GM21619 (cell line): ENCODE results near the gene ACSBG1.

Source experiments
- ATAC-seq: cut with Tn5 transposase; IDR thresholded peaks from one replicate; pipeline ENCODE4 v1.9.1; 2021; ENCODE audit not compliant: unreplicated experiment

The ACSBG1 gene

GRCh38 chr15:78205337-78205736 lies 29.0 kb downstream of the ACSBG1 start:
- ATAC-seq = no peak

- no peak for ATAC-seq
Measured at GRCh38 chr15:78204351-78205309, 29.7 kb downstream of the ACSBG1 start.

DNA sequence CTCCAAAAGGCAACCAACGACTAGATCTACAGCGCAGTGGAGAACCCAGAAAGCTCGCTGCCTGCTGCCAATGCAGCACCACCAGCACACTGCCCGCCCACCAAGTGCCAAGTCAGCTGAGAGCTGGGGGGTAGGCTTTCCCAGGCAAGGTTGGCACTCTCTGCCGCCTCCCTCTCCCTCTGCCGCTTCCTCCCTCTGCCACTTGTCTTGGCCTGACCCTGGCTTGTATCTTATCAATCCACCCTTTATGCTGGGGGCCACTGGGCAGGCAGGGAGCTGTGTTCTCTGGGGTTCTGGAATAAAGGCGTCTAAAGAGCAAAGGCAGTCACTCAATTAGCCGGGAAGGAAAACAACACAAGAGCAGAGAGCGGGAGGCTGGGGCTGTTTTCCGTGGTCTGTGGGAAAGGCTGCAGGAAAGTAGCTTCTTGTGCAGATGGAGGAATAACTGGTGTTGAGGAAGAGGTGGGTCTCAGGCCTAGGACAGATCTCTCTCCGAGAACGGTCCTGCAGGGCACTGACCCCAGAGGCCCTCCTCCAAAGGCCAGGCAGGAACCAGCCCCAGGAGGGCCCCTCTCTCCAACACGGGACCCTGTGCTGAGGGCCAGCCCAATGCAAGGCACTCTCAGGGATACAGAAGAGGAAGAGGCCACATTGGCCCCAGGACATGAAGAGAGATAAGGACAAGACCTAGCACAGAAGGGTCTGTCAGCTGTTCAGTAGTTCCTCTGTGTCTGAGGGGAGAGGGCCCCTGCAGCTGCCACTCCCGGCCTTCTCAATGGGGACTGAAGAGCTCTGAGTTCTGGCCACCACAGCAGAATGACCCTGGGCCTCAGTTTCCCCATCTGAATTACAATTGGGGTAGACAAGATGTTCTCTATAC lies 30.8 kb downstream of the ACSBG1 start:
- no peak for ATAC-seq

DNA sequence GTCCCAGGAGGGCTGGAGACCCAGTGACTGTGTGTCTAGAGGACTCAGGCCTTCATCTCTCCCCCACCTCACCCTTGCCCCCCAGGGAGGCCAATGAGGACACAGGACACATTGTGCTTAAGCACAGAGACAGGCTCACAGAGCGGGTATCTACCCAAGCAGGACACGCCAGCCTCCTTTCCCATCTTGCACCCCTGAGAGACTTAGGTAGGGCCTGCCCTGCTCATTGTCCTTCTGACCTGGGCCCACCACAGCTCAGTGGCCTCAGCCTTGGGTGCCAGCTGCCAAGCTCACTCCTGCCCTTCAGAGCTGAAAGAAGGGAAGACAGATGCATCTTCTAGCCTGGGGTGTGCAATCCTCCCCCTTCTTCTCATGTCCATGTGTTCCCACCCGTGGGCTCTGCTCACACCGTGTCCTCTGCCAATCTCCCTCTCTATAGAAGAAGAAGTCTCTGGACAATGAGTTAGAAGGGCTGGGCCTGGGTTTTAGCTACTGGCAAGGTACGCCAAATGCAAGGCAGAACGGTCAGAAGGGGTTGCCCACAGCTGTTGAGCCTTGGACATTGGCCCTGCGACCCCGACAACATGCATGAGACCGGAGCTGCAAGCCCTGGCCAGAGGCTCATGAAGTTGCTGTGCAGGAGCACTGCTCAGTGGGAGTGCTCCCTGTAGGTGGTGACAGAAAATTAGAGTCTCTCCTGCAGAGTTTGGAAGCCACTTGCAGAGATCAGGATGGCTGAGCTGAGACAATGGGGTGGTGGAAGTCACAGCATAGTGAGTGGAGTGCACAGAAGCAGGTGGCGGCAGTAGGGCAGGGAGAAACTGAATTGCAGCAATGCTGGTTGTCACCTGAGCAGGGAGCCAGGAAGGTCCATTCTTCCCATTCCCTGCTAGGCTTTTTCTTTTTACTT lies 32.8 kb downstream of the ACSBG1 start:
- no peak for ATAC-seq

DNA sequence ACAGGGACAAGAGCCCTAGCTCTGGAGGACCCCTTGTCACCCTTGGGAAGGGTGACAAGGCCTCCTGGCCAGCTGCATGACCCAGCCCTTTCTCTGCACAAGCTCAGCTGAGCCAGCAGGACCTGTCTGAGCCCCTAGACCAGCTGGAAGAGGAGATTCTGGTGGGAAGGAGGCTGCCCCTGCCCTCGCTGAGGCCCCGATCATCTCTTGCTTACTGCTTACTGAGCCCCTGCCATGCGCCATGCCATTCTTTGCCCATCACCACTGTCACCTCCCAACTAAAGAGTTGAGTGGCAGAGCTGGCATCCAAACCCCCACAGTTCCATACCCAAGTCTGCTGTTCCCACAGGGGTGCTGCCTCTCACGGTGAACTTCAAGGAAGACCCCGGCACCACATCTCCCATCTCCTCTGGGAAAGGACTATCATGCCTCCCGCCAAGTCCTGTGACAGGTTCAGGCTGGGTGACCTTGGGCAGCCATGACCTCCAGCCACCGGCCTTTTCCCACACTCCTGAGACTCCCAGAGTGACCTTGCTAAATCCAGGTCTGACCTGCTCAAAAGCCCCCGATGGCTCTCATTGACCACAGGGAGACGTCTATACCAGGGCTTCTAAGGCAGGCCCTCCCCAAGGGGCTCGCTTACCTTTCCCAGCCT lies 34.0 kb downstream of the ACSBG1 start:
- no peak for ATAC-seq

- ATAC-seq = no peak
Measured at GRCh38 chr15:78197632-78198031, 36.7 kb downstream of the ACSBG1 start.

DNA sequence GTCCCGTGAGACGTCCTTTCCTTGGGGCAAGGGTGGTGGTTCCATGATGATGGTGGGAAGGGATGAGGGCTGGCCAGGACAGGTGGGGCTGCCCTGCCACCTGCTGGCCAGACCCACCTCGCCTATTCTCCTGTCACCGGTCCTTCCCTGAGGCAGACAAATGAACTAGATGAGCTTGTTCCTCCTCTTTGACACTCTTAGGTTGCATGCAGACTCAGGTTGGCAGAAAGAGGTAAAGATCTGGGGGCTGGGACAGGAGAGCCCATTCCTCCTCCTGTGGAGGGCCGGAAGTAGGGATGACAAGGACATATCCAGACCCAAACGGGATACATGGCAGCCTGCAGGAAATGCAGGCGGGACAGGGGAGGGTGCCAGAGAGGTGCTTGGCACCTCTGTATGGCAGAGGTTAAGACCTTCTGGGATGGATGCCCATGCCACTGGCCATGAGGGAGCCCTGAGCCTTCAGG lies 38.6 kb downstream of the ACSBG1 start:
- no peak for ATAC-seq

DNA sequence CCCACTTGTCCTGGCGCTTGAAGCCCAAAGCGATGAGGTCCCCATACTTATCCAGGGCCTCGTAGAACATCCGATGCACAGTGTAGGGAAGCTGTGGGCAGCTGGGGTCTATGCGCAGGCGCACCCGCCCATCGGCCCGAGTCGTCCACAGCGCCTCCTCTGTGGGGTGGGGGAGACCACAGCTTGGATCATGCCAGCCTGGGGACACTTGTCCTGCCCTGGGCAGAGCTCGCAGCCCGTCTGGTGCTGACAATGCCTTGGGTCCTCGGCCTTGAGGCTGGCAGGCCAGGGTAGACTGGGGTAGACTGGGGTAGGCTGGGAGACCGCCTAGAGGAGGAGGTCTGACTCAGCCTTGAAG lies 39.8 kb downstream of the ACSBG1 start:
- no peak for ATAC-seq

DNA sequence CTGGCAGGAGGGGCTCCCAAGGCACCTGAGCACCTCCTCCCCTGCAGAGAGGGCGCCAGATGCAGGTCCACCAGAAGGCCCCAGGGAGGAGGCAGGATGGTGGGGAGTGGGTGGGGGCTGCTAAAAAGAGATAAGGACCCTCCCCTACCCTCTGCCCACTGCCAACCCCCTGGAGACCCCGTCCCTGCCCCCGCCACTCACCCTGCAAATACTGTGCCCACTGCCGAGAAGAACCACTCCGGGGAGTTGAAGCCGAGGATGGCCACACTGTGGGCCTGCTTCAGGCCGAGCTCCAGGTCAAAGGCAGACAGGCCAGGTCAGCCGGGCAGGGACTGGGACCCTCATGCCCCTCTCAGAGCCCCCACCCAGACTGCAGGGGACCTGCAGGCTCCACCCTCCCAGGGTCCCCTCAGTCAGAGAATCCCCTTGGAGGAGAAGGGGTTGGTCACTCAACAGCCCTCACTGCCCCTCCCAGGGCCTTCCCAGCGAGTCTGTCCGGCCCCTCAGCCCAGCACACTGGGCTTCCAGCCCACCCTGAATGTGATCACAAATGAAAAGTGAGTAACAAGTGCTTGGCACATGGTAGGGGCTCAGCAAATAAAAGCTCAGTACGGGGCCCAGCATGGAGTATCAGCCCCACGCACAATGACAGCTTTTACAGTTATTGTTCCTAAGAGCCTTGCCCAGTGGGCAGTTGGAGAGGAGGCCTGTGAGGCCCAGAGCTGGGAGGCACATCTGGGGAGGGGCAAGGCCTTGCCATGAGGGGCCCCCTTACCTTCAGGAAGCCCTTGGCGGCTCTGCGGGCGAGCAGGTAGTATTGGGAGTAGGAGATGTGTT lies 40.4 kb downstream of the ACSBG1 start:
- ATAC-seq = no peak

- no peak for ATAC-seq
Measured at GRCh38 chr15:78192826-78193594, 41.4 kb downstream of the ACSBG1 start.

DNA sequence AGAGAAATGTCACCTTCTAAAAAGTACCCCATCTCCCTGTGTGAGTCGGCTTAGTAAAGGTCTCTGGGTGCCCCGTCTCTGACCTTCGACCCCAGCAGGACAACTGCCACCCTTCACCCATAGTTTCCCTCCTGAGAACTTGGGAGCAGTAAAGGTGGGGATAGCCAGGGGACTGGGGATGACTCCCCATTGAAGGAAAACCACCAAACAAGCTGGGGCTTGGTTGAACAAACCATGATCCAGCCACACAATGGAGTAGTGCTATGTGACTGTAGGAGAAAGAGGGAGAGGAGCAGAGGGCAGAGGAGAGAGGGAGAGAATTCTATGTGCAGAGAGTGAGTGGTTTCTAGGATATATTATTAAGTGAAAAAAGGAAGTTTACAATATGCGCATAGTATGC lies 51.5 kb downstream of the ACSBG1 start:
- no peak for ATAC-seq

DNA sequence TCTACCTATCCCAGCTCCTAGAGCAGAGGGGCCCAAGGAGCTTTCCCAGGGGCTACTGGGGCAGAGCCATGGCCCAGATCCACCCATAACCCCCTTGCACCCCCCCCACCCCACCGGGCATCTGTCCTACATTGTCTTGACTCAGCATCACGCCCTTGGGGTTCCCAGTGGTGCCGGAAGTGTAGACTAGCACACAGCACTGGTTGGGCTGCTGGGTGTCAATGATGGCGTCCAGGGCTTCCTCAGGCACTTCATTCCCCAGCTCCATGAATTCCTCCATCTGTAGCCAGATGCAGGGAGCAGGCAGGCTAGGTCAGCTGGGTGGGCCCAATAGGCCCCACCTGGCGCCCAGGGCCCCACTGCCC lies 52.0 kb downstream of the ACSBG1 start:
- ATAC-seq = no peak

DNA sequence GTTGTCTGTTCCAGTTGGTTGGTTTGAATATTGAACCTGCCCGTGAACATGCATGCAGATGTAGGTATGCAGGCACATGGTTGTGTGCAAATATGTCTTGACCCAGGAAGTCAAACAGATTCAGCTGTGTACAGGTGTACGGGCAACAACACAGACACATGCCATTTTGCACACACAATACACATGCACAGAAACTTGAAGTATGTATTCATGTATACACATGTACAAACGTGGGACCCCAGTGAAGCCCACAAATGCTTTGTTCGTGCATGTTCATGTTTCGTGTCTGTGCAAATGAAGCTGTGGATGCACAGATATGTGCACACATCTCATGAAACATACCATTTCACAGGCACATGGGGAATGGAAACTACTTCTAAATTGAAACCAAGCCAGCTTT lies 54.5 kb downstream of the ACSBG1 start:
- ATAC-seq = no peak

DNA sequence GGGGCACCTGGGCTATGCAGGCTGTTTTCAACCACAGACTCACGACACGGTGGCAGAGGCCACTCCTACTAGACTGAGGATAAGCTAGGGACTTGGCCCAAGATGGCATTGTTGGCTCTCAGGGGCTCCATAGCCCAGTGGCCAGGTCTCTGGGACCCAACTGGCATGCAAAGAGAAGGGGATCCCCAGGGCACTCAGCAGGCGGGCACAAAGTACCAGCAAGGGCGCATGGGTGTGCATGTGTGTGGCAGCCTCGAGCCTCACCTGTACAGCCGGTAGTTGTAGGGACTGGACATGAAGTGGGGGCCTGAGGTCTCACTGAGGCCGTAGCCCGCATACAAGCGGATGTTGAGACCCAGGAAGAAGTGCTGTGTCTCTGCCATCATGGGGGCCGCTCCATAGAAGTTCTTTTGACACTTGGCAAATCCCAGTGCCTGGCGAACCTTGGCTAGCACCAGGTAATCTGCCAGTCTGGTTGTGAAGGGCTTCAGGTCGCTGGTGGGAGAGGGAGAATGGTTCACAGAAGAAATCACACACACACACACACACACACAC lies 55.0 kb downstream of the ACSBG1 start:
- ATAC-seq = no peak

DNA sequence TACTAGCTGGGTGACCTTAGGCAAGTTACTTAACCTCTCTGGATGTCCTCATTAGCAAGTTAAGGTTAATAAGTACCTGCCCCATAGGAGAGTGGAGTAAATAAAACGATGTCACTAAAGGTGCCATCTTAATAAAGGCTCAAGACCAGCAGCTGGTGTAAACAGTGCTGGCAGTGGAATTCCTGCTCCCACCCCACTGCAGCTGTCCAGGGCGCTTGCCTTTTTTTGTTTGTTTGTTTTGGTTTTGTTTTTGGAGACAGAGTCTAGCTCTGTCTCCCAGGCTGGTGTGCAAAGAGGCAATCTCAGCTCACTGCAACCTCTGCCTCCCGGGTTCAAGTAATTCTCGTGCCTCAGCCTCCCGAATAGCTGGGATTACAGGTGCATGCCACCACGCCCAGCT lies 56.3 kb downstream of the ACSBG1 start:
- ATAC-seq = no peak

DNA sequence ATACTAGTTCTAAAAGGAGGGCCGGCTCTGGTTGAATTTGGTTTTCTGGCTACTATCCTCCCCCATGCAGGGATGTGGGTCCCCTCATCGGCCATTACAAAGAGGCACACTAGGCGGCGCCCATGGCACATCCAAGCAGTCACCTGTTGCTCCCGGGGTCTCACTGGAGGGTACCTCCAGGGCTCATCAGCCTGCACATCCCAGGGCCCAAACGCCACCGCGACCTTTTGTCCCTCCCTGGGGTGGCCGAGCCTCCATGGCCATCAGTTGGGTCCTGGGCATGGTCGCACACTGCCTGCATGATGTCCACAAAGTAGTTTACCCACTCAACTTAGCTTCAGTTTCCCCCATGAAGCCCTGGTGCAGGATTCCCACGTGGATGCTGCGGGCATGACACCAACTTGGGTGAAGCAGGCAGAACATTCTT lies 56.9 kb downstream of the ACSBG1 start:
- ATAC-seq = no peak

GRCh38 chr15:78175330-78175729 lies 59.0 kb downstream of the ACSBG1 start:
- ATAC-seq = no peak

- ATAC-seq = no peak
Measured at GRCh38 chr15:78174401-78174800, 60.0 kb downstream of the ACSBG1 start.
